GM19328 (cell line): ENCODE data around the gene NCOA5.
"Not testable (repeated sequence)": the region's sequence is repeated elsewhere in the genome, so short reads cannot be mapped to it uniquely, and the experiment has no call there.

Experiments
- ATAC-seq: cut with Tn5 transposase; IDR thresholded peaks from one replicate; pipeline ENCODE4 v1.9.1; 2021; ENCODE audit warnings: mild to moderate bottlenecking, moderate library complexity; ENCODE audit not compliant: unreplicated experiment

Gene NCOA5

GRCh38 chr20:46093531-46093930 lies 3.8 kb upstream of the NCOA5 start:
- no peak for ATAC-seq

GRCh38 chr20:46091622-46092535 lies 2.1 kb upstream of the NCOA5 start:
- not testable (repeated sequence) for ATAC-seq

DNA sequence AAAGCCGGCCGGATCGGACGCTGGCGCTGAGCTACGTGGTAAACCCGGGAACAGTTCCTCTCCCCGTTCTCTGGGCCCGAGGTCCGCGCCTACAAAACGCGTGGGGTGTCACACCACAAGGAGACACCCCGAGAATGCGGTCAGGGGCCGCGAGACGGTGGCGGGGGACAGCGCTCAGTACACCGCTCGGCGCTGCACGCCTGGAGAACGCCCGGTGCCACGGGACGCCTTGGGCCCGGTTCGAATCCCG lies 670 bp downstream of the NCOA5 start:
- ATAC-seq: peak; percentile 6

- ATAC-seq: no peak
Observed at GRCh38 chr20:46088409-46089166, 1.2 kb downstream of the NCOA5 start.

DNA sequence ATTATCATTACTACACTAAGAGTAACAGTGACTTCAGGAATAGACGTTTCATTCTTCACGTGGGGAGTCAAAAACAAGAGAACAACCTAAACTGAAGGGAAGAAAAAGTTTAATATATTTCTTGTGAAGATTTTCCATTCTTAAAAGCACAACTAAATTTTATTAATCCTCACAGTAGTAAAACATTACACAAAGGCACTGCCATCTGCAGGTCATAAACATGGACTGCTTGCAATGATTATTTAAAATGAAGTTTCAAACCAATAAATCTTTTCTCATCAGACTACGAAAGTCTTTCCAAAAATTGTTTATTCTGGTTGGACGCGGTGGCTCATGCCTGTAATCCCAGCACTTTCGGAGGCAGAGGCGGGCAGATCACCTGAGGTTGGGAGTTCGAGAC lies 2.6 kb downstream of the NCOA5 start:
- ATAC-seq: no peak

DNA sequence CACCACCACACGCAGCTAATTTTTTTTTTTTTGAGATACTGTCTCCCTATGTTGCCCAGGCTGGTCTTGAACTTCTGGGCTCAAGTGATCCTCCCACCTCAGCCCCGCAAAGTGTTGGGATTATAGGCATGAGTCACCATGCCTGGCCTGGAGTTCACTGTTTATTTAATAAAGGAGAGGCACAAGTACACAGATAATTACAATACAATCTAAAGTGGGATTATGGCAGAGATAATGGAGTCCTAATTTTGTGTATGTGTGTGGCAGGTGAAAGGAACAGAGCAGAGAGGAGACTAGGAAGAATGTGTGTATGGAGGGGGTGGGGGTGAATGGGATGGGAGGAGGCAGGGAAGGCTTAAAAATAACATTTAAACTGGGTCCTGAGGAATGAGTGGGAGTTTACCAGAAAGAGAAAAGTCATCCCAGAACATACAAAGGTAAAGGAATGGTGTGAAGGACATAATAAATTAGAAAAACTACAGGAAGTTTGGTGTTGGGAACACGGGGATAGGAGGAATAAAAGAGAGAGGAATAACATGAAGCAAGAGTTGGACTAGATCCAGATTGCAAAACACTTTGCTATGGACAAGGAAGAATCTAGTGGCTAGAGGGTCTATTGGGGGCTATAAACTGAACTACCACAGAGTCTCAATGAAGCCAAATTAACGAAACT lies 4.4 kb downstream of the NCOA5 start:
- ATAC-seq: no peak

GRCh38 chr20:46084805-46085178 lies 5.0 kb downstream of the NCOA5 start:
- no peak for ATAC-seq

GRCh38 chr20:46083531-46084061 lies 6.2 kb downstream of the NCOA5 start:
- no peak for ATAC-seq

DNA sequence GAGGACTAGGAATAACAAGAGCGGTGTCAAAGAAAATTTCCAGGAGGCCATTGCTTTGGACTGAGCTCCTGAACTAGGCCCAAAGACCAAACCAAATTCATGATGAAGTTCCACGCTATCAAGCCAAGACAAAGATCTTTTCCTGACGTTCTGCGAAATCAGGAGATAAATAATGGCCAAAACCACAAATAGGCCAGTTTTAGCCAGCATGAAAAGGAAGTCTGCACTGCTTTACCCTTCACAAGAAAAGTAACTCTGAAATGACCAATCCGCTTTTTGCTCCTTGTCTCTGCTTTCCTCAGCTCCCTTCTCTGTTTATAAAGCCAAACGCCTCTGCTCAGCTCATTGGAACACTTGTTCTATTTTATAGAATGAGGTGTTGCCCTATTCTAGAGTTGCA lies 6.7 kb downstream of the NCOA5 start:
- ATAC-seq: no peak

DNA sequence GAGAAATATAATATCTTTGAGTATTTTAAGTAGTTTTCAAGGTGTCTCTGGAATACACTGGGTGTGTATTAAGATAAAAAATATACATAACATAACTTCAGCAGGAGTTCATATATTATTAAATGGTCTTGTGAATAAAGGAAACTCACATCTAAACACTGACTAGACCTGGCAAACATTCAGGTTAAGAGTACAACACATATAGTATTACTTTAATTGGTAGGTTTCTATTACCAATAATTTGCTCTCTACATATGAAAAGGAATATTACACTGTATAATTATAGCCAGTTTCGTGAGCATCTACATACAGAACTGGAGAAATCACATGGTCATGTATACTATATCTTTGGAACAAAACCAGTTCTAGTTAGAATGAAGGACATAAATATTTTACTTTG lies 8.7 kb downstream of the NCOA5 start:
- no peak for ATAC-seq

DNA sequence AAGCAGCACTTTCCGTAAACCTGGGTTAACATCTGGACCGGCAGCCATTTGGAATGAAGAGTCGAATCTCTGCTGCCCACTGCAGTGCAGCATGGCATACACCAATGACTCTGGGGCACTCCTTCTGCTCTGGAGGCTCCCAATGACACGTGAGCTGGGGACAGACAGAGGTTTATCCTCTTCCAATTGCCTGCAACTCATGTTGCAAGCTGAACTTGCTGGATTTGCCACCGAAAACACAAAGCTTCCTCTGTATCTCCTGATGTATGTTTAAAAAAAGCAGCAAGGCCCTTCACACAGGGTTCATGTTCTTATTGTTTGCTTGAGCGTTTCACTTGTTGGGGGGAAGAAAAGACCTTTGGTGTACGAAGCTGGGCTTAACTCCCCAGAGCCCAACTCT lies 10.8 kb downstream of the NCOA5 start:
- ATAC-seq: no peak

GRCh38 chr20:46077642-46078305 lies 12.0 kb downstream of the NCOA5 start:
- no peak for ATAC-seq

GRCh38 chr20:46076806-46077205 lies 13.0 kb downstream of the NCOA5 start:
- no peak for ATAC-seq

DNA sequence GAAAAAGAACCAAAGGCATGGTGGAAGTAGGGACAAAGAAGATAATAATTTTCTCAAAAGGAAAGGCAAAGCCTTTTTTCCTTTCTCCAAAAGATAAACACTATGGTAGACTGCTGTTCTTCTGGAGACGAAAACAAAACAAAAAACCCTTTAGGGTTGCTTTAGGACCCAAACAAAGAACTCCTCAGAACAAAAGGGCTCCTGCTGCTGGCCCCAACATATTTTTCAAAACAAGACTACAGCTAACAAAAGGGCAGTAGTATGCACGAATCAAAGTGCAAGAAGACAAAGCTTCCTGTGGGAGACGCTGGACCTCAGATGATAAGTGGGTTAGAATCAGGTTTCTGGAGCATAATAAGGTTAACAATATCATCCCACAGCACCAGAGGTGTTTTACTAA lies 15.8 kb downstream of the NCOA5 start:
- no peak for ATAC-seq

DNA sequence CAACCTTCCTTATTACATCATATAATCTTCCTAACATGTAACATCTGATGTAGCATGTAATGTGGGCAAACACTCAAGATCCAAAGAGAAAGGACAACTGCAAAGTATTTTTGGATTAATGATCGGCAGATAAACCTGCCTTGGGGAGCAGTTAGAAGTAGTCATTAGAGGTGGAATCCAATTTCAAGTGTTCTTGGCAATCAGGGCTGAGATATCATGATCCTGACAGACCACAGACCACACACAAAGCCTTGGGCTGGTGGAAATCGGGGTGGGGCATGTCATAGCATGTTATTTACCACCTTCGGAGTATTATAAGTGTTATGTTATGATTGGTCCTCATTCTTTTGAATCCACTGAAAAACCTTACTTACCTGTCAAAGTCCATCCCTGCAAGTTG lies 16.3 kb downstream of the NCOA5 start:
- no peak for ATAC-seq

DNA sequence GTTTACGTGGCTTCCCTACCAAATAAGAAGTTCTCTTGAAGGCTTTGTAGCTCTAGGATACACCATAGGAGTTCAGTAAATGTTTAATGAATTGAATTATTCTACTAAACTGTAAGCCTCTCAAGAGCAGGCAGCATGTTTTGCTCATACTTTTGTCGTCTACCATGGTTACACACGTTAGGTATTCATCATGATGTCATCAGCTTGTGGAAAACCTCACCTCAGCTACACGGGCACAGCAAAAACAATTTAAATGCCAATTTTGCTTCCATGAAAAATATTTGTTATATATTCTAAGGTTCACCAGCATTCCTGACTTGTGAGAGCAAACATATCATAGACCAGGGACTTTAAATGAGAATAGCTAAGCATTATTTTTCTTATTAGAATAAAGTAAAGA lies 16.7 kb downstream of the NCOA5 start:
- no peak for ATAC-seq

DNA sequence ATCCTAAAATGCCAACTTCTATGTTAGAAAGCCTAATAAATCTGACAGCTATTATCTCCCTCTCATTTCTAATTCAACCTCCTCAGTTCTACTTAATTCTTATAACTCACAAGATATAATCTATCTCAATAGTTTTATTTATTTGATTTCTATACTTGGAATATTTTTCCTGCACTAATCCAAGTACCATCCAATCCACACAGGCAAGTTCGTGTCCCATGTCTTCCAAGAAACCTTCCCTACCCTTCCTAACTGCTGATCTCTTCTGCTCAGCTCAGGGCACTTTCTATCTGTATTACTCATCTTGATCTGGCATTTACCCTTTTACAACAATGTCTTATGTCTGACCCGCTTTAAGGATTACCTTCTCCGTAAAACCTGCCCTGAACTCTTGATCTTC lies 18.2 kb downstream of the NCOA5 start:
- no peak for ATAC-seq

GRCh38 chr20:46070215-46070900 lies 19.4 kb downstream of the NCOA5 start:
- ATAC-seq: no peak

GRCh38 chr20:46065691-46066090 lies 24.1 kb downstream of the NCOA5 start:
- no peak for ATAC-seq

- no peak for ATAC-seq
Observed at GRCh38 chr20:46065006-46065405, 24.8 kb downstream of the NCOA5 start.

GRCh38 chr20:46063652-46064054 lies 26.1 kb downstream of the NCOA5 start:
- ATAC-seq: no peak
